ENCODE measurements around the gene KCNN3.

GRCh38 chr1:154838988-154839387 is 31.1 kb downstream of the KCNN3 start:
- TF ChIP-seq, protein P1, sequence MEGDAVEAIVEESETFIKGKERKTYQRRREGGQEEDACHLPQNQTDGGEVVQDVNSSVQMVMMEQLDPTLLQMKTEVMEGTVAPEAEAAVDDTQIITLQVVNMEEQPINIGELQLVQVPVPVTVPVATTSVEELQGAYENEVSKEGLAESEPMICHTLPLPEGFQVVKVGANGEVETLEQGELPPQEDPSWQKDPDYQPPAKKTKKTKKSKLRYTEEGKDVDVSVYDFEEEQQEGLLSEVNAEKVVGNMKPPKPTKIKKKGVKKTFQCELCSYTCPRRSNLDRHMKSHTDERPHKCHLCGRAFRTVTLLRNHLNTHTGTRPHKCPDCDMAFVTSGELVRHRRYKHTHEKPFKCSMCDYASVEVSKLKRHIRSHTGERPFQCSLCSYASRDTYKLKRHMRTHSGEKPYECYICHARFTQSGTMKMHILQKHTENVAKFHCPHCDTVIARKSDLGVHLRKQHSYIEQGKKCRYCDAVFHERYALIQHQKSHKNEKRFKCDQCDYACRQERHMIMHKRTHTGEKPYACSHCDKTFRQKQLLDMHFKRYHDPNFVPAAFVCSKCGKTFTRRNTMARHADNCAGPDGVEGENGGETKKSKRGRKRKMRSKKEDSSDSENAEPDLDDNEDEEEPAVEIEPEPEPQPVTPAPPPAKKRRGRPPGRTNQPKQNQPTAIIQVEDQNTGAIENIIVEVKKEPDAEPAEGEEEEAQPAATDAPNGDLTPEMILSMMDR (IDR thresholded peaks at IDR 0.05; ENCODE audit: control extremely low read depth in 1 of 3, insufficient read depth in 1 of 3, low read depth in 1 of 3, low read length in 3 of 3) = no peak
- TF ChIP-seq BCL11A (IDR thresholded peaks at IDR 0.05; ENCODE audit: low read depth in 2 of 2, low read length in 2 of 2) (no peak), ZNF274 (IDR thresholded peaks at IDR 0.05; ENCODE audit: borderline replicate concordance, extremely low read depth, low read length) (no peak)
